Nucleus accumbens (tissue), 56 donors: ENCODE results near the gene OR4C45.
A peak's percentile ranks its signal among the peaks of the same experiment; 100 is the strongest.
"Not testable (repeated sequence)": the region's sequence is repeated elsewhere in the genome, so short reads cannot be mapped to it uniquely, and the experiment has no call there.

Experiments used
- DNase-seq, 56 donors: peaks; one replicate each; lab custom pipeline; 2025; lab: John Stamatoyannopoulos, UW

OR4C45 gene

GRCh38 chr11:50032574-50032973, at the start of gene OR4C45:
Gene OR4C45, plus strand, starts transcription at chr11:50032874.
- no peak for DNase-seq

- peak in 37 of 56 donors; percentile 0 to 73 (median 12) for DNase-seq
Observed at GRCh38 chr11:49995565-49995964, 37.1 kb upstream of the OR4C45 start.

- no peak for DNase-seq
Observed at GRCh38 chr11:50030193-50030592, 2.5 kb upstream of the OR4C45 start.

- not testable (repeated sequence) for DNase-seq
Observed at GRCh38 chr11:50036239-50036638, 3.6 kb downstream of the OR4C45 start.

- no peak for DNase-seq
Observed at GRCh38 chr11:50037251-50037650, 4.6 kb downstream of the OR4C45 start.

GRCh38 chr11:50044647-50045046, 12.0 kb downstream of the OR4C45 start:
- no peak for DNase-seq

- DNase-seq: not testable (repeated sequence)
Observed at GRCh38 chr11:50063056-50063455, 30.4 kb downstream of the OR4C45 start.

- DNase-seq: no peak
Observed at GRCh38 chr11:50070389-50070788, 37.7 kb downstream of the OR4C45 start.

GRCh38 chr11:50071584-50072225, 39.0 kb downstream of the OR4C45 start:
- no peak for DNase-seq

- no peak for DNase-seq
Observed at GRCh38 chr11:50072226-50073112, 39.8 kb downstream of the OR4C45 start.

GRCh38 chr11:50073113-50074105, 40.7 kb downstream of the OR4C45 start:
- DNase-seq: no peak

GRCh38 chr11:50074161-50074560, 41.5 kb downstream of the OR4C45 start:
- no peak for DNase-seq

- DNase-seq: no peak
Observed at GRCh38 chr11:50075856-50076255, 43.2 kb downstream of the OR4C45 start.

GRCh38 chr11:50077526-50077925, 44.9 kb downstream of the OR4C45 start:
- DNase-seq: no peak

- no peak for DNase-seq
Observed at GRCh38 chr11:50078001-50078400, 45.3 kb downstream of the OR4C45 start.

- not testable (repeated sequence) for DNase-seq
Observed at GRCh38 chr11:50078946-50079345, 46.3 kb downstream of the OR4C45 start.

GRCh38 chr11:50080256-50080655, 47.6 kb downstream of the OR4C45 start:
- DNase-seq: no peak
